AG09309 (cell line): ENCODE results near the gene GCA.

ENCODE experiments used
- DNase-seq: peaks from one replicate; pipeline ENCODE4 v3.0.0-alpha.2; 2010; ENCODE audit warnings: low read depth
- H3K4me3 ChIP-seq: 2 replicates; pipeline ENCODE4 v1.5.1; 2011; ENCODE audit warnings: mild to moderate bottlenecking, low read depth, low read length, moderate library complexity; ENCODE audit not compliant: control insufficient read depth
- TF ChIP-seq, protein P1 (sequence below): IDR thresholded peaks from 2 replicates; pipeline ENCODE4 v1.5.1; 2011; ENCODE audit warnings: mild to moderate bottlenecking, low read depth, low read length, inconsistent platforms; ENCODE audit not compliant: insufficient read depth, control insufficient read depth; ENCODE audit errors: missing control alignments

Gene GCA

DNA sequence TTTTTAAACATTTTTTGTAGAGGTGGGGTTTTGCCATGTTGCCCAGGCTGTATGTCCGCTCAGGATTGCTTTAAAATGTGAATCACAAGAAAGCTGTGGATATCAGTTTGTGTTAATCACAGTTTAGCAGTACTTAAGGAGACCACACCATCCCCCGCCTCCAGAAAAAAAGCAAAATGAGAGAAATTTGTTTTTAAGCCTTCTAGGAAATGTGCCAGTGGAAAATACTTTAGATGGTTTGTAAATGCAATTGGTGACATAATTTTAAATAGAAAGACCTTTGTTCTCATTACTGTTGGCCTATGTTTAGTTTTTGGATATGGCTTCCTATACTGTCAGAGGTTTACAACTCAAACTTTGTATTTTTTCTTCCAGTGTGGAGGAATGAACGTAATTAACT lies 27.0 kb downstream of the GCA start:
- TF ChIP-seq, protein P1, sequence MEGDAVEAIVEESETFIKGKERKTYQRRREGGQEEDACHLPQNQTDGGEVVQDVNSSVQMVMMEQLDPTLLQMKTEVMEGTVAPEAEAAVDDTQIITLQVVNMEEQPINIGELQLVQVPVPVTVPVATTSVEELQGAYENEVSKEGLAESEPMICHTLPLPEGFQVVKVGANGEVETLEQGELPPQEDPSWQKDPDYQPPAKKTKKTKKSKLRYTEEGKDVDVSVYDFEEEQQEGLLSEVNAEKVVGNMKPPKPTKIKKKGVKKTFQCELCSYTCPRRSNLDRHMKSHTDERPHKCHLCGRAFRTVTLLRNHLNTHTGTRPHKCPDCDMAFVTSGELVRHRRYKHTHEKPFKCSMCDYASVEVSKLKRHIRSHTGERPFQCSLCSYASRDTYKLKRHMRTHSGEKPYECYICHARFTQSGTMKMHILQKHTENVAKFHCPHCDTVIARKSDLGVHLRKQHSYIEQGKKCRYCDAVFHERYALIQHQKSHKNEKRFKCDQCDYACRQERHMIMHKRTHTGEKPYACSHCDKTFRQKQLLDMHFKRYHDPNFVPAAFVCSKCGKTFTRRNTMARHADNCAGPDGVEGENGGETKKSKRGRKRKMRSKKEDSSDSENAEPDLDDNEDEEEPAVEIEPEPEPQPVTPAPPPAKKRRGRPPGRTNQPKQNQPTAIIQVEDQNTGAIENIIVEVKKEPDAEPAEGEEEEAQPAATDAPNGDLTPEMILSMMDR: no peak
- H3K4me3 ChIP-seq: no peak overlapping the region
- no peak for DNase-seq

DNA sequence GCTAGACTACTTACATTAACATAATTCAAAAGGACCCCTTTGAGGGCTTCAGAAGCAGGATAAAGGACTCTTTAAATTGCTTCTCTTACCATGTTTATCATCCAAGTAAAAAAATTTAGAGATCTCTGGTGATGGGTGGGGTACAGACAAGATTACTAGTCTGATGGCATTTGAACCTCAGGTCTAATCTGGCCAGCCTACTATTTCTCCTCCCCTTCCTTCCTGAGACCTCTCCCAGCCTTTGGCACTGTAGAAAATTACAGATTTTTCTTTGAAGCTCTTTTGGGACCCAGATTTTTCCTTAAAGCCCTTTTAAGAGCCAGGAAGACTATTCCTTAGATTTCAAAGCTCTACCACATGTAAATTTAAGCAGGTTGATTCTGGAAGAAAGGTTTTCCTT lies 28.9 kb downstream of the GCA start:
- no peak for DNase-seq
- TF ChIP-seq, protein P1: no peak
- H3K4me3 ChIP-seq: no peak overlapping the region

DNA sequence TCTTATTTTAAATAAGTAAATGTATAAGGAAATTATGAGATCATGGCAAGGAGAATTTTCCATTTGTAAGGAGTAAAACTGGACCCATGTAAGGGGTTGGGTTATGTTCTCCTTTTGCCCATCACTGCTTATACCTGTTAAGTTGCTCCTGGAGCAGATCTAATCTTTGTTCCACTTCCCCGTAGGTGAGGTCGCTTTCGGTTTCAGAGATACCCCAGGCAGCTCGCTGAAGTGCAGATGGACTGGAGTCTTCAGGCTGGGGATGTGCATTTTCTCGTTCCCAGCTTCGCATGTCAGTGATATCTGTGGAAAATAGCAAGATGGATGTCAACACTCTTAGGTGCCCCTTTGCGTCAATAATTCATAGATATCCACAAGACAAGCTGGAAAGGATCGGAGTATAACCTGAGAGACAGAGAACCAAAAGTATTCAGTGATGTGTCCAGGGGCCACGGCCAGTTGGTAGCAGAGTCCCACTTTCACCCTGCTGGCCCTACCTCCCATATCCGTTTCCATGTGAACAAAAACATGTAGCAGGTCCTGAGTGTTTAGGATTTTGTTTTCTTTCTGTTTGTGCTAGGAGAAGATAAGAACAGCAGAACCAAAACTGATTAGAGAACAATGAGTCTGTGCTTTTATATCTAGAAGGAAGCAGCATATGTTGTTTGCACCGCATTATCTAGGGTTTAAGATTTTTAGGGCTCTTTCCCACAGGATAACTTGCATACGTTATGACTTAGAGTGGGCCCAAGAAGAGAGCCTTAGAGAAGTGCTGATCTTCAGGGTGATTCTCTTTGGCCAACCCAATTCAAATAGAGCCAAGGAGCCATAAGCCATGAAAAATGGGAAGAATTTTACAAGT lies 36.0 kb downstream of the GCA start:
- no peak overlapping the region for H3K4me3 ChIP-seq
- TF ChIP-seq, protein P1: no peak
- DNase-seq: no peak

DNA sequence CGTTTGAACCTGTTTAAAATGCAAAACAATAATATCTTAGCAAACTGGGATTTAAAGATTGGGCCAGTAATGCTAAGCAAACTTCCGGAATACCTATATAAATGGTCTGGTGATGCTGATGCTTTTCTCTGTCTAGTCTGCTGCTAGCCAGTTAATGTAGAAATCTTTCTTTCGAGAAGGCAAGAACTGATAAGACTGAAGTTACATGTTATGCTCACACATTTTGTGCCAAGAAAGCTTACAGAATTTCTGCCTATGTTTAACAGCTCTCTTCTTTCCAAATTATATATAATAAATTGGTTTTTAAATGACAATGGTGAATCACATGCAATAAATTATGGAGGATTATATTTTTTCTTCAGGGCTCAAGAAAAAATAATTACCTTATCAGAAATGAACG lies 37.9 kb downstream of the GCA start:
- TF ChIP-seq, protein P1: no peak
- no peak overlapping the region for H3K4me3 ChIP-seq
- no peak for DNase-seq

DNA sequence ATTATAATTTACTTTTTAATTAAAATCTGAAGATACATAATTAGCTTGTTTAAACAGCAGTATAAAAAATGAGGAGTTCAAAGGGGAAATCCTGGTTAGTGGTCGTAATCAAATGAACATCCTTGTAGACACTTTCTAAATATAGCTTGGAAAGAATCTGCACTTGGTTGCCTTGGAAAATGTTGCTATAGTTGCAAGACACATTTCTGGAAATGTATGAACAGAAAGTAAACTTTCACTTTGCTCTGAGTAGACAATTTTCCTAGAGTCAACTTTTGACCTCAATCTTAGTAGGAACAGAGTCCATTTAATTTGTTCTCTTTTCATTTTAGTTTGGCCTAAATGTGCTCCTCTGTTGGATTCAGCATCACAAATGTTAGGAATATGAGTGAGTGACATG lies 38.3 kb downstream of the GCA start:
- TF ChIP-seq, protein P1: no peak
- no peak overlapping the region for H3K4me3 ChIP-seq
- no peak for DNase-seq

DNA sequence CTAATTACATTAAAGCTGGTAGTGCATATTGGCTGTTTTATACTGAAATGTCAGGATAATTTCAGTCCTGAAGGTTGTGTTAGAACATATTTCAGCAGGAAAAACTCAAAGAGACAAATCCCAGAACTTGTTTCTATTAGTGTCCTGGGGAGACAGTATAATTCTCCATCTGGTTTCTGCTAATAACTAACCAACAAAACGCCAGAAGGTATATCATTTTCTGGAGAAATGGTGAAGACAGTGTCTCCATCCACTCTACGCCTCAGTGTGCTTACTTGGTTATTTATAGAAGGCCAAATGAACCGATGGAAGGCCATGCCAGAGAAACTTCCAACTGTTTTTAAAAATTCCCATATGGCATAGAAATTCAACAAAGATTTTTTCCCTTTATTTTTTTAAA lies 41.6 kb downstream of the GCA start:
- no peak for DNase-seq
- H3K4me3 ChIP-seq: no peak overlapping the region
- TF ChIP-seq, protein P1: no peak
